Activated naive CD4-positive, alpha-beta T cell treated with anti-CD3 and anti-CD28 coated beads for 36 hours (primary cell): ENCODE data around the gene TOX3. TPM values are rescaled to one million over a fixed set of nuclear protein-coding genes. Genes with fewer than 3 reads are reported as not detected.

Experiments
- CTCF ChIA-PET: fragments of 350-600 bp; sonication (Branson Sonifier 250); formaldehyde crosslinking; loops from one replicate; lab custom pipeline; 2021; ENCODE audit warnings: antibody characterized with exemption; lab: Charles Lee
- DNase-seq: peaks from one replicate; pipeline ENCODE4 v3.0.0-alpha.2; 2020
- H3K27ac Mint-ChIP-seq: one replicate; pipeline ENCODE4 v1.8.0; 2021; ENCODE audit warnings: mild to moderate bottlenecking, mixed read lengths
- H3K27me3 Mint-ChIP-seq: one replicate; pipeline ENCODE4 v1.8.0; 2021; ENCODE audit warnings: low read depth, mixed read lengths
- H3K36me3 Mint-ChIP-seq: one replicate; pipeline ENCODE4 v1.8.0; 2021; ENCODE audit warnings: low read depth, mixed read lengths
- H3K4me1 Mint-ChIP-seq: one replicate; pipeline ENCODE4 v1.8.0; 2021; ENCODE audit warnings: low read depth, mixed read lengths
- H3K4me3 Mint-ChIP-seq: one replicate; pipeline ENCODE4 v1.8.0; 2021; ENCODE audit warnings: mild to moderate bottlenecking, moderate library complexity, mixed read lengths
- H3K9me3 Mint-ChIP-seq: one replicate; pipeline ENCODE4 v1.8.0; 2021; ENCODE audit warnings: mixed read lengths
- intact Hi-C: fragments of 100-400 bp; cut with micrococcal nuclease; formaldehyde crosslinking; loops from one replicate; pipeline ENCODE4 v1.15.1; 2023
- total RNA-seq, 2 experiments: library from RNA; stranded (reverse); gene quantifications; one replicate each; pipeline ENCODE4 v1.2.3, GENCODE V29; 2021

TOX3 gene
- total RNA-seq, 2 experiments from 2014 or later = not detected

- no peaks in the 10 kb centered on the region for H3K9me3 Mint-ChIP-seq
- CTCF ChIA-PET = interaction anchor here (0.6 kb wide), 1 partner anchor 40 kb away, joined by 4 read pairs; no protein-coding TSS in a partner anchor
- H3K36me3 Mint-ChIP-seq = no peaks in the 10 kb centered on the region
- no peak overlapping the region for H3K27ac Mint-ChIP-seq
- no peak overlapping the region for H3K4me3 Mint-ChIP-seq
- intact Hi-C loops = no loop called here
- no peaks in the 10 kb centered on the region for H3K4me1 Mint-ChIP-seq
- peaks cover 2% of the 10 kb centered on the region for H3K27me3 Mint-ChIP-seq
- no peak for DNase-seq
These were observed 26.7 kb upstream of the TOX3 start for GRCh38 chr16:52573365-52574299.

- Mint-ChIP-seq H3K4me1 (no peaks in the 10 kb centered on the region), H3K4me3 (no peak overlapping the region), H3K27ac (no peak overlapping the region), H3K36me3 (no peaks in the 10 kb centered on the region), H3K9me3 (no peaks in the 10 kb centered on the region), H3K27me3 (peaks cover 2% of the 10 kb centered on the region)
- intact Hi-C loops = no loop called here
- DNase-seq = no peak
- CTCF ChIA-PET = no interaction called here
These were observed 25.7 kb upstream of the TOX3 start for GRCh38 chr16:52572656-52573055.

GRCh38 chr16:52570495-52571091 lies 23.6 kb upstream of the TOX3 start:
- DNase-seq = no peak
- Mint-ChIP-seq H3K27me3 (no peaks in the 10 kb centered on the region), H3K27ac (no peak overlapping the region), H3K36me3 (no peaks in the 10 kb centered on the region), H3K4me1 (no peaks in the 10 kb centered on the region), H3K4me3 (no peak overlapping the region), H3K9me3 (peaks cover 2% of the 10 kb centered on the region)
- intact Hi-C loops = no loop called here
- CTCF ChIA-PET = no interaction called here

GRCh38 chr16:52569701-52570100 lies 22.8 kb upstream of the TOX3 start:
- Mint-ChIP-seq H3K9me3 (peaks cover 2% of the 10 kb centered on the region), H3K27me3 (no peaks in the 10 kb centered on the region), H3K27ac (no peak overlapping the region), H3K36me3 (no peaks in the 10 kb centered on the region), H3K4me1 (no peaks in the 10 kb centered on the region), H3K4me3 (no peak overlapping the region)
- DNase-seq = no peak
- CTCF ChIA-PET = interaction anchor here (0.7 kb wide), 1 partner anchor 55 kb away, joined by 3 read pairs; no protein-coding TSS in a partner anchor
- intact Hi-C loops = no loop called here

GRCh38 chr16:52568983-52569690 lies 22.2 kb upstream of the TOX3 start:
- Mint-ChIP-seq H3K27ac (no peak overlapping the region), H3K36me3 (no peaks in the 10 kb centered on the region), H3K9me3 (peaks cover 3% of the 10 kb centered on the region), H3K27me3 (no peaks in the 10 kb centered on the region), H3K4me3 (no peak overlapping the region), H3K4me1 (no peaks in the 10 kb centered on the region)
- intact Hi-C loops = no loop called here
- CTCF ChIA-PET = interaction anchor here (0.7 to 0.8 kb wide), 2 partner anchors 54 to 1395 kb away, joined by 3 to 4 read pairs; no protein-coding TSS in a partner anchor
- DNase-seq = no peak

- Mint-ChIP-seq H3K4me1 (no peaks in the 10 kb centered on the region), H3K27me3 (no peaks in the 10 kb centered on the region), H3K9me3 (peaks cover 6% of the 10 kb centered on the region), H3K36me3 (no peaks in the 10 kb centered on the region), H3K27ac (no peak overlapping the region), H3K4me3 (no peak overlapping the region)
- DNase-seq = no peak
- CTCF ChIA-PET = interaction anchor here (0.8 kb wide), 1 partner anchor 1394 kb away, joined by 4 read pairs; no protein-coding TSS in a partner anchor
- intact Hi-C loops = no loop called here
These were observed 21.6 kb upstream of the TOX3 start for GRCh38 chr16:52568495-52568894.

DNA sequence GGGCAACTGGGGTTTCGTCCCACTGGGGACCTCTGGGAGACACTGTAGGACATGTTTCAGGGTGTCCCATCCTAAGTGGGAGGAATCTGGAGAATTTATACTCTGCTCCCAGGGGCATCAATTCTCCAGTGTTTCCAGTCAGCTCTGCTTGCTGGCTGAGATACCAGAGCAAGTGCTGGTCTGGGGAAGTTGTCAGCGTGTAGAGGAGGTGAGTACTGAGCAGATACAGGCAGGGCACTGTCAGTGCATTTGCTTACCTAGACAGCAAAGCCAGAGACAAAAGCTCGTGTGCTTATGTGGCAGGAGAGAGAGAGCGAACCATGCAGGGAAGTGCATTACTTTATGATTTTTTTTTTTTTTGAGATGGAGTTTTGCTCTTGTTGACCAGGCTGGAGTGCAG lies 20.2 kb upstream of the TOX3 start:
- intact Hi-C loops = no loop called here
- no peak for DNase-seq
- CTCF ChIA-PET = no interaction called here
- Mint-ChIP-seq H3K27ac (no peak overlapping the region), H3K4me1 (no peaks in the 10 kb centered on the region), H3K36me3 (no peaks in the 10 kb centered on the region), H3K4me3 (no peak overlapping the region), H3K27me3 (no peaks in the 10 kb centered on the region), H3K9me3 (peaks cover 6% of the 10 kb centered on the region)

DNA sequence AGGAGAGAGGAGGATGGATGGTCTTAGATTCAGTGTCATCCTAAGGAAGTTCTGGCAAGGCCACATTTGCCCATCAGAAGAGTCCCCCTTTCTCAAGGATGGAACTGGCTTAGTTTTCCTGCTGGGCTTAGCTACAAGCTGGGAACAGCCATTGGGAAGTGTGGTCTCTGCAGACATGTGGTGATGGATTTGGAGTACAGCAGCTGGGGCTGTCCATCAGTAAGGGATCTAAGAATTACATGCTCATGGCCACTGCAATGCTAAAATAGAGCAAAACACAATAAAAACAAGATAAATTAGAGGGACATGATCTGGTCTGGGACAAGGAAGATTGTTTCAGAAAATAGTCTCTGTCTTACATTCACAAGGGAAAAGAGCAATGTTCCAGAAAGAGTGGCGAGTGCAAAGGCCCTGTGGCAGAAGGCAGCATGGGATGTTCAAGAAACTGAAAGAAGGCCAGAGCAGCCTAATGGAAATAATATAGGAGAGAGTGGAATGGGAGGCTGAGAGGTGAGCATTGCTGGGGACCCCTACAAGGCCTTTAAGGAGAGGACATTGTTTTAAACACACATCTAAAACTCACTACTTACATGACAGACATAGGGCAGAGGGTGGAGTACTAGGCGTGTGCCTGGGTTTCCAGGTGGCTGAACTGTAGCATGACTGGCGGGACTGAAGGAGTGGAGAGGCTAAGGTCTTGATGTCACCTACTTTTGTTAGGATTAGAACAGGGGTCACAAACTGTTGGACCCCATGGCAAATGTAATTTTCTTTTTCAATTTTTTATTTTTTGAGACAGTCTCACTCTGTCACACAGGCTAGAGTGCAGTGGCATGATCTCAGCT lies 17.0 kb upstream of the TOX3 start:
- Mint-ChIP-seq H3K4me3 (no peak overlapping the region), H3K27ac (no peak overlapping the region), H3K9me3 (peaks cover 6% of the 10 kb centered on the region), H3K4me1 (no peaks in the 10 kb centered on the region), H3K27me3 (no peaks in the 10 kb centered on the region), H3K36me3 (no peaks in the 10 kb centered on the region)
- DNase-seq = no peak
- intact Hi-C loops = no loop called here
- CTCF ChIA-PET = no interaction called here

DNA sequence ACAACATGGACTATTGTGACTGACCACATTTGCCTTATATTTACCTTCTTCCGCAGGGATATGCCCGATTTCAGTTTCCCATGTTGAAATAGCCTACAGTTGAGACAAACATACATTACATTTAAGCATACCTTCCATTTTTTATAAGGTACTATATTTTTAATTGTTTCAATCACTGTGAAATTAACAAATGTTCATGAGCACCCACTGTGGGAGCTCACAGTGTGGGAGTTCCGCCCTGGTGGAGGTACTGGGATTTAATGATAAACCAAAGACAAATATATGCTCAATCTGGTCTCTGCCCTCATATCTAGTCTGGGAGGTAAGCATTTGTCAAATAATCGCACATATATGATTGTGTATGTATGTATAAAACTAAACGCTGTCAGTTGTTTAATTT lies 15.8 kb upstream of the TOX3 start:
- DNase-seq = no peak
- Mint-ChIP-seq H3K27me3 (no peaks in the 10 kb centered on the region), H3K36me3 (no peaks in the 10 kb centered on the region), H3K27ac (no peak overlapping the region), H3K4me3 (no peak overlapping the region), H3K9me3 (peaks cover 6% of the 10 kb centered on the region), H3K4me1 (no peaks in the 10 kb centered on the region)
- intact Hi-C loops = no loop called here
- CTCF ChIA-PET = interaction anchor here (0.5 kb wide), 1 partner anchor 149 kb away, joined by 4 read pairs; no protein-coding TSS in a partner anchor

GRCh38 chr16:52561910-52562741 lies 15.2 kb upstream of the TOX3 start:
- Mint-ChIP-seq H3K4me1 (no peaks in the 10 kb centered on the region), H3K4me3 (no peak overlapping the region), H3K27me3 (no peaks in the 10 kb centered on the region), H3K27ac (no peak overlapping the region), H3K36me3 (no peaks in the 10 kb centered on the region), H3K9me3 (peaks cover 8% of the 10 kb centered on the region)
- CTCF ChIA-PET = interaction anchor here (0.5 kb wide), 1 partner anchor 149 kb away, joined by 4 read pairs; no protein-coding TSS in a partner anchor
- intact Hi-C loops = no loop called here
- DNase-seq = no peak

GRCh38 chr16:52558448-52558847 lies 11.5 kb upstream of the TOX3 start:
- peaks cover 2% of the 10 kb centered on the region for H3K27me3 Mint-ChIP-seq
- no peaks in the 10 kb centered on the region for H3K4me1 Mint-ChIP-seq
- H3K9me3 Mint-ChIP-seq = peaks cover 9% of the 10 kb centered on the region
- no peak overlapping the region for H3K4me3 Mint-ChIP-seq
- no peak overlapping the region for H3K27ac Mint-ChIP-seq
- CTCF ChIA-PET = no interaction called here
- H3K36me3 Mint-ChIP-seq = no peaks in the 10 kb centered on the region
- DNase-seq = no peak
- intact Hi-C loops = no loop called here
